T-helper 9 cell (primary cell): ENCODE results near the gene BCAS3.
"Not testable (repeated sequence)": the region's sequence is repeated elsewhere in the genome, so short reads cannot be mapped to it uniquely, and the experiment has no call there.

ENCODE experiments used
- DNase-seq: peaks from one replicate; pipeline ENCODE4 v3.0.0-alpha.2; 2020

The BCAS3 gene

GRCh38 chr17:60802377-60802776, 124.7 kb downstream of the BCAS3 start:
- DNase-seq, result no peak

GRCh38 chr17:60803059-60803458, 125.4 kb downstream of the BCAS3 start:
- no peak for DNase-seq

DNA sequence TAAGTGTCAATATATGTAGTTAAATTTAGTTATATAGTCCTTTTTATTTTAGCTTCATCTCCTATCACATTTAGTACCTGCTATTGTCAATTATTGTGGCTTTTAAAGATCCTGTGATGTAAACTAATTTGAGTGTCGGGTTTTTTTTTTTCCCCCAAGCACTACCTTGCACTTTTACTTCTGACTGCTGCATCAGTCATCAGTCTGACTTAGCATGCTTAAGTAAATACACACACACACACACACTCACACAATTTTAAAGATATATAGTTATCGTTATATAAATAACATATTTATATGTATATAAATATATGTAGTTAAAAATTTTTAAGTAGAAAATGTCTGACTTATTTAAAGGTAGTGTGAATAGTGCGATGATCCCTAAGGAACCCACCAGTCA, 127.2 kb downstream of the BCAS3 start:
- no peak for DNase-seq

DNA sequence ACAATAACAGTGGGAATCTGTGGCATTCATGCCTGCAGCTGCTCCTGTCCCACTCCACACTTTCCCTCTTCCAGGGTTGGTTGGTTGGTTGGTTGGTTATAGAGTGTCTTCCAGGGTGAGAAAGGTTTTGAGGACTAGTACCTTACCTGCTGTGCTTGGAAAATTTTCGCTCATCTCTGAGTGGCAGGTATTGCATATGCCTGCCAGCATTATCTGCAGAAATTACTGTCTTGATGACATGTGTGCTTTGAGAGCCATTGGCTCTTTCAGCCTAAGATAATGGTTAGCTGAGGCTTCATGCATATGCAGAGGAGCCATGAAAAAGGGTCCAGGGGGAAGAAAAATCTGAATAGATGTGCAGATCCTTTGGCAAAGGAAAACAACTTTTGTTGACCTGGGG, 131.8 kb downstream of the BCAS3 start:
- no peak for DNase-seq

DNA sequence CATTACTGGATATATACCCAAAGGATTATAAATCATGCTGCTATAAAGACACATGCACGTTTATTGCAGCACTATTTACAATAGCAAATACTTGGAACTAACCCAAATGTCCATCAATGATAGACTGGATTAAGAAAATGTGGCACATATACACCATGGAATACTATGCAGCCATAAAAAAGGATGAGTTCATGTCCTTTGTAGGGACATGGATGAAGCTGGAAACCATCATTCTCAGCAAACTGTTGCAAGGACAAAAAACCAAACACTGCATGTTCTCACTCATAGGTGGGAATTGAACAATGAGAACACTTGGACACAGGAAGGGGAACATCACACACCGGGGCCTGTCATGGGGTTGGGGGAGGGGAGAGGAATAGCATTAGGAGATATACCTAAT, 137.3 kb downstream of the BCAS3 start:
- not testable (repeated sequence) for DNase-seq

- DNase-seq, result no peak
Measured at GRCh38 chr17:60817192-60817591, 139.5 kb downstream of the BCAS3 start.

DNA sequence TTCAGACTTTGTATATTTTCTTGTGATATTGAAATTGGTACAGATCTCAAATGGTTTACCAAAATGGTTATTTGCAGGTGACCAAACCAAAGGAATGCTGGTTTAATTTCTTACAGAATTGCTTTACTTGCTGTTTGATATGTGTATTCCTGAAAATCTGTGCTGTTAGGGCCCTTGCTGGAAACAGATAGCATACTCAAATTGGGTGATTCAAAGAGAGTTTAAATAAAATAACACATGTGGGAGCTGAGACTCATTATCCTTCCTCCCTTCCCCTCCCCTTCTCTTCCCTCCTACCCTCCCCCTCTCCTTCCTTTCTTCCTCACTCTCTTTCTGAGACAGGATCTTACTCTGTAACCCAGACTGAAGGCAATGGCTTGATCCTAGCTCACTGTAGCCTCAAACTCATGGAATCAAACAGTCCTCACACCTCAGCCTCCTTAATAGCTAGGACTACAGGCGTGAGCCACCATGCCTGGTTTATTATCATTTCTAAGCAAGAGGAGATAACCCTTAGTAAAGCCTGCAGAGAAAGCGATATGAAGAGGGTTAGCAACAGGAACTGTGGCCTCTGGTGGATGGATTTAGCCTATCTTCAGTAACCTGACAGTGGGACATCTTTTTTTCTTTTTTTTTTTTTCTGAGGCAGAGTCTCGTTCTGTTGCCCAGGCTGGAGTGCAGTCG, 141.9 kb downstream of the BCAS3 start:
- no peak for DNase-seq

- no peak for DNase-seq
Measured at GRCh38 chr17:60823515-60823914, 145.9 kb downstream of the BCAS3 start.

DNA sequence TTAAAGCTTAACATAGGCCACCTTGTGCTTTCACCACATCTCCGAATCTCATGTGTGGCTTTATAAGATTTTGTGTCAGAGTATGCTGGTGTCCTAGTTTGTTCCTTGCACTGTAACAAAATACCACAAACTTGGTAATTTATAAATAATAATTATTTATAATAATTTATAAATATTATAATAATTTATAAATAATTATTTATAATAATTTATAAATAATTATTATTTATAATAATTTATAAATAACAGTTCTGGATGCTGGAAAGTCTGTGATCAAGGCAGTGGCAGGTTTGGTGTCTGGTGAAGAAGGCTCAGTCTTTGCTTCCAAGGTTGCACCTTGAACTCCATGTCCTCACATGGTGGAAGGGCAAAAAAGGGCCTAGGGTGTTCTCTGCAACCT, 147.7 kb downstream of the BCAS3 start:
- DNase-seq, result no peak

DNA sequence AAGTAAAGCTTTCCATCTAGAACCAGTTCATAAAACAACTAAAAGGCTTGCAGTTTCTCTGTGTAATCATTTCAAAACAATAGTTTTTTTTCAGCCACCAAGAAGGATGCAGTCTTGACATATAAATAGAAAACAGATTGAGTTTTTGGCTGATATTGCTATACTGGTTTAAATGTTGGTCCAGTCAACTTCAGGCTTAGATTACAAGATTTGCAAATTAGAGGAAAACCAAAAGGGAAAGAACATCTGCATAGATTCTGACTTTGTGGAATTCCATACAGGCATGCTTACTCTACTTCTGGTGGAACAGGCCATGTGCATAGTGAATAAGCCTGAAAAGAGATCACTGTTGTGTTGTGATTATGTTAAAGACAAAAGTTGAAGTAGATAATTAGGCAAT, 150.3 kb downstream of the BCAS3 start:
- DNase-seq, result no peak

DNA sequence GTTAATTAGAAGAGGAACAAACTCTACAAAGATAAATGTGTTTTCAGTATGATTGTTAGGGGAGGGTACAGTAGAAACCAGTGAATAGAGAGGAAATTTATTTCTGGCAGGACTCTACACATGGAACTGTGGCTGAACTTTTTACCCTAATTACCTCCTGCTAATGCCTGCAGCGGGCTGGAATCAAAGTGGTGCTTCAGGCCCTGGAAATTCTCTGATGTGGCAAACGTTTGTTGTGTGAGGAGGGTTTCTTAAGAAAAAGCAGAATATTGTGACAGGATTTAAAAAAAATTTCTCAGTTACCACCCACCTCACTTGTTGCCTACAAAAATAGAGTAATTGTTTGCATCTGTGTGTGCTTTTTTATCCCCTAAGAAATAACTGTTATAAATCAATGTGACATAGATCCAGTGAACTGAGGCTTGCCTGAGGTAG, 154.5 kb downstream of the BCAS3 start:
- DNase-seq, result no peak

DNA sequence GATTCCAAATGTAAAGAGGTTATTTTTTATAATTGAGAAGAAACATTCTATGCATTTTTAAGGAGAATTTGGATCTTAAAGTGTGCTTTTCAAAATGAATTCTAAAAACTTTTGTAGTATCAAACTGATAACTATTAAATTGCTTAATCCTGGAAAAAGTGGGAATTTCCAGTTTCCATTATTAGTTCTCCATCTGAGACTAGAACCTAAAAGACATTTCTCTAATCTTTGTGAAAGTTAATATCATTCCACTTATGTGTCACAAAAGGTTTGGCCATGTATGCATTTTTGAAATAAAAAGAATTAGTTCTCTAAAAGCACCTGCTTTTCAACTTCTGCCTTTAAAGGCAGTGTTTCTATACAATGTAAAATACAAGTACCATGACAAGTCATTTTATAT, 155.0 kb downstream of the BCAS3 start:
- no peak for DNase-seq

DNA sequence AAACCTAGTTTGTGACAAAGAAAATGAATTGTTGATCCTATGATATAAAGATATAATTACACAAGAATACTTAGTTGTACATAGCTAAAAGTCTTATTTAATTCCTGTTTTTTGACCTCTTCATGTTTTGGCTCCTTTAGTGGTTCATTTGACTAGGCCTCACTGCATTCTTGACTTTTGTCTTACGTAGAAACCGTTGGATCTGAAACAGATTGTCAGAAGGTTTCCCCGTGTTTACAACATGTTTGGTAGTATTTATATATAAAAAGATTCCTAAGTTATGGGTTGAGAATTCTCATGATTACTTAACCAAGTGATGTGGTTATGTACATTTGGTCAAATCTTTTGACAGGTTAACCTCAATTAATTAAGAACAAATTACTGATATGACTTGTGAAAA, 162.8 kb downstream of the BCAS3 start:
- DNase-seq, result no peak

- no peak for DNase-seq
Measured at GRCh38 chr17:60845012-60845411, 167.4 kb downstream of the BCAS3 start.

DNA sequence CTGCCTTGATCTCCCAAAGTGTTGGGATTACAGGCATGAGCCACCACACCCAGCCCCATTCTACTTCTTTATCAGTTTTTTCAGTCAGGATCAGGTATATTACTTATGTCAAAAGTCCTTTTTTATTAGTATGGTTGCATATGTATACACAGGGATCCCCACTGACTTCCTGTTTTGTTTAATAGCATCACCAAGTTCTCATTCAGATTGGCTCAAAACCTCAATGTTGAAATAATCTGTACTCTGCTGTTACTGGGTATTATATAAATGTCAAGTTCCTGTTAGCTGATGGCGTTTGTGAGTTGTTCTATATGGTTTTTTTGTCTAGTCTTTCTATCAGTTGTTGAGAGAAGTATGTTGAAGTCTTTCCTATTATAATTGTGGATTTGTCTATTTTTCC, 168.5 kb downstream of the BCAS3 start:
- DNase-seq, result no peak

DNA sequence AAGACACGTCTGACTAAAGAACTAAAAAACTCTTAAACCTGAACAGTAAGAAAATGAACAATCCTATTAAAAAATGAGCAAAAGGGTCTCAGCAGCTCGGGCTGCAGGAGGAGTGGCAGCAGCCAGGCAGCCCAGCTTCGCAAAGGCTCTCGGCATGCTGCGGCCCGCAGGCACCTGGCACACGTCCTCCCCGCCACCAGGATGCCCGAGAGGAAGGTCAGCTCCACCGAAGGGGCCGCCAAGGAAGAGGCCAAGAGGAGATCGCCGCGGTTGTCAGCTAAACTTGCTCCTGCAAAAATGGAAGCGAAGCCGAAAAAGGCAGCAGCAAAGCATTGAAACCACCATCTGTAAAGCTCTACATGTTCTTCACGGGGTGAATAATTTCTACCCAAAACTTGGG, 173.5 kb downstream of the BCAS3 start:
- DNase-seq, result no peak

GRCh38 chr17:60857556-60858080, 180.0 kb downstream of the BCAS3 start:
- no peak for DNase-seq

DNA sequence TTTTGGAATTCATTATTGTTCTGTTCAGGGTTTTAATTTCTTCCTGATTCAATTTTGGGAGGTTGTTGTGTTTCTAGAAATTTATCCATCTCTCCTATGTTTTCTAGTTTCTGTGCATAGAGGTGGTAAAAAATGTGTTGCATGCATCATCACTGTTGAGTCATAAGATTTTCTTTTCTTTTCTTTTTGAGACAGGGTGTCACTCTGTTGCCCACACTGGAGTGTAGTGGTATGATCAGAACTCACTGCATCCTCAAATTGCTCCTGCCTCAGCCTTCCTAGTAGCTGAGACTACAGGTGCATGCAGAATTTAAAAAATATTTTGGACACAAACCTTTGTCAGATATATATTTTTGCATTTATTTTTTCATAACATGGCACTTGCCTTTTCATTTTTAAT, 184.8 kb downstream of the BCAS3 start:
- no peak for DNase-seq

DNA sequence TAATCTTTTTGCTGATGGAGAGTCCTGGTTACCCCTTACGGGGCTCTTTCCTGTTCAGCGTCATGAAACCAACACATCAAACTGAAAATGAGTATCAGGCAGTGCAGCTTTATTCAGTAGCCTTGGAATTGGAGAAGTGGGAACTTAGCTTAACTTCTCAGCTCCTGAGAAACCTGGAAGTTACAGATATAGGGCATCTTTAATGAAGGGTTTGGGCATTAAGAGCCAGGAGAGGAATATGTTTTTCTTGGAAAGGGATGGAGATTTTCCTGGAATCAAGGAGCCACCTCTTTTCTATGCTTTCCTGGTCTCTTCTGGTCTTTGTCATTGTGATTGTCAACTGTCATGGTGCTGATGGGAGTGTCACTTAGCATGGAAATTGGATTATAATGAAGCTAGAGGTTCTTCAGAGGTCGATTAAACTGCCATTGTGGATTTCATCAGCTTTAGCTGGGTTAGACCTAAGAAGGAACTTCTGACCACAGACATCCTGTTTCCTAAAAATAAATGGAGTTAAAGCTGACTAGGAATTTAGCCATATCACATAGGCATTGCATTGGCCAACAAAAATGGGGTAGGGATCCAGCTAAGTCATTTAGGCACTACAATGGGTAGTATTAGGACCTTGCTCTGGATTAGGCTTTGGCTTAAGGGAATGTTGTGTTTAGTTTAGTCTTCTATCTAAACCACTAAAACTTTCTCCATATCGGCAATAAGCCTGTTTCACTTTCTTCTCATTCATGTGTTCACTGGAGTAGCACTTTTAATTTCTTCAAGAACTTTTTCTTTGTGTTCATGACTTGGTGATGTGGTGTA, 186.4 kb downstream of the BCAS3 start:
- DNase-seq, result no peak

DNA sequence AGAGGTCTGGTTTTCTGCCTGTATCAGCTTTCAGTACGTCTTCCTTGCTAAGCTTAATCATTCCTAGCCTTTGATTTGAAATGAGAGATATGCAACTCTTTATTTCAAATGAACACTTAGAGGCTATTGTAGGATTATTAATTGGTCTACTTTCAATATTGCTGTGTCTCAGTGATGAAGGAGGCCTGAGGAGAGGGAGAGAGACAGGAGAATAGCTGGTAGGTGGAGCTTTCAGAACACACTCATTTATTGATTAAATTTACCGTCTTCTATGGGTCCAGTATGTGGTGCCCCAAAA, 187.0 kb downstream of the BCAS3 start:
- DNase-seq, result no peak

- no peak for DNase-seq
Measured at GRCh38 chr17:60874772-60875171, 197.1 kb downstream of the BCAS3 start.

DNA sequence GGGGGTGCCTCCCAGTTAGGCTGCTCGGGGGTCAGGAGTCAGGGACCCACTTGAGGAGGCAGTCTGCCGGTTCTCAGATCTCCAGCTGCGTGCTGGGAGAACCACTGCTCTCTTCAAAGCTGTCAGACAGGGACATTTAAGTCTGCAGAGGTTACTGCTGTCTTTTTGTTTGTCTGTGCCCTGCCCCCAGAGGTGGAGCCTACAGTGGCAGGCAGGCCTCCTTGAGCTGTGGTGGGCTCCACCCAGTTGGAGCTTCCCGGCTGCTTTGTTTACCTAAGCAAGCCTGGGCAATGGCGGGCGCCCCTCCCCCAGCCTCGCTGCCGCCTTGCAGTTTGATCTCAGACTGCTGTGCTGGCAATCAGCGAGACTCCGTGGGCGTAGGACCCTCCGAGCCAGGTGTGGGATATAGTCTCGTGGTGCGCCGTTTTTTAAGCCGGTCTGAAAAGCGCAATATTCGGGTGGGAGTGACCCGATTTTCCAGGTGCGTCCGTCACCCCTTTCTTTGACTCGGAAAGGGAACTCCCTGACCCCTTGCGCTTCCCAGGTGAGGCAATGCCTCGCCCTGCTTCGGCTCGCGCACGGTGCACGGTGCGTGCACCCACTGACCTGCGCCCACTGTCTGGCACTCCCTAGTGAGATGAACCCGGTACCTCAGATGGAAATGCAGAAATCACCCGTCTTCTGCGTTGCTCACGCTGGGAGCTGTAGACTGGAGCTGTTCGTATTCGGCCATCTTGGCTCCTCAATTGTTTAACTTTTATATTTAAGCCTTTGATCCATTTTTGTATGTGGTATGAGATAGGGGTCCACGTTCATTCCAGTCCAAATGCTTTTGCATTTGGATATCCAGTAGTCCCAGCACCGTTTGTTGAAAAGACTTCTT, 209.3 kb downstream of the BCAS3 start:
- DNase-seq, result not testable (repeated sequence)

DNA sequence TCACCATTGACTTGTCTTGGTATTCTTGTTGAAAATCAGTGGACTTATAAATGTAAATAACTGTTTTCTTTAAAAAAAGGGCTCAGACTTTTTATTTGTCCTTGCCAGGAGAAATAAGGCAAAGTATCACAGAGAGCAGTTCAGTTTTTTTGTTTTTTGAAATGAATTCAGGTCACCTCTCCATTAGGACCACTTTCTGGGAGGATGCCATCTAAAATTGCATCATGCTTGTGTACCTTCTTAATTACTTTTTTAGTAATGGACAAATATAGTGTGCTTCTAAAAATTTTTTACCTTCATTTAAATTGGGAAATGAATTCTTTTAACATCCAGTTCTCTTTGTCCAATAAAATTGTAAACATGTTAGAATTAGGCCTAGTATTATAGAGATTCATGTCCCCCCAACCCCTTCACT, 210.0 kb downstream of the BCAS3 start:
- no peak for DNase-seq
